GM19438 (cell line): ENCODE measurements around the gene KCNJ6.
"Not testable (repeated sequence)": the region's sequence is repeated elsewhere in the genome, so short reads cannot be mapped to it uniquely, and the experiment has no call there.

ENCODE experiments used
- ATAC-seq: cut with Tn5 transposase; IDR thresholded peaks from one replicate; pipeline ENCODE4 v1.9.1; 2021; ENCODE audit warnings: low read depth; ENCODE audit not compliant: unreplicated experiment

KCNJ6 gene

GRCh38 chr21:37688952-37689659 lies 227.2 kb downstream of the KCNJ6 start:
- no peak for ATAC-seq

GRCh38 chr21:37686991-37687810 lies 229.1 kb downstream of the KCNJ6 start:
- no peak for ATAC-seq

GRCh38 chr21:37684547-37684946 lies 231.7 kb downstream of the KCNJ6 start:
- no peak for ATAC-seq

GRCh38 chr21:37684115-37684493 lies 232.2 kb downstream of the KCNJ6 start:
- no peak for ATAC-seq

GRCh38 chr21:37683396-37684114 lies 232.7 kb downstream of the KCNJ6 start:
- ATAC-seq, result no peak

- no peak for ATAC-seq
These were observed 233.3 kb downstream of the KCNJ6 start for GRCh38 chr21:37682966-37683365.

- ATAC-seq, result no peak
These were observed 239.3 kb downstream of the KCNJ6 start for GRCh38 chr21:37677006-37677405.

- ATAC-seq, result no peak
These were observed 241.0 kb downstream of the KCNJ6 start for GRCh38 chr21:37675202-37675801.

GRCh38 chr21:37673801-37674575 lies 242.3 kb downstream of the KCNJ6 start:
- ATAC-seq, result no peak

GRCh38 chr21:37671381-37671780 lies 244.9 kb downstream of the KCNJ6 start:
- ATAC-seq, result no peak

- ATAC-seq, result no peak
These were observed 245.4 kb downstream of the KCNJ6 start for GRCh38 chr21:37670883-37671282.

GRCh38 chr21:37669249-37669648 lies 247.0 kb downstream of the KCNJ6 start:
- no peak for ATAC-seq

GRCh38 chr21:37668462-37669239 lies 247.6 kb downstream of the KCNJ6 start:
- ATAC-seq, result no peak

- no peak for ATAC-seq
These were observed 248.9 kb downstream of the KCNJ6 start for GRCh38 chr21:37667380-37667779.

- ATAC-seq, result no peak
These were observed 250.8 kb downstream of the KCNJ6 start for GRCh38 chr21:37665230-37666024.

- not testable (repeated sequence) for ATAC-seq
These were observed 254.0 kb downstream of the KCNJ6 start for GRCh38 chr21:37662227-37662626.

GRCh38 chr21:37660709-37661108 lies 255.5 kb downstream of the KCNJ6 start:
- ATAC-seq, result no peak

GRCh38 chr21:37659874-37660273 lies 256.4 kb downstream of the KCNJ6 start:
- no peak for ATAC-seq
